ENCODE measurements around the gene RAB3B. TPM values are rescaled to one million over a fixed set of nuclear protein-coding genes. Genes with fewer than 3 reads are reported as not detected.

RAB3B gene
- total and polyA plus RNA-seq, 9 of the 15 experiments (the other 6 are each of a cell fraction or from before 2014, with no cell fraction given): 0.07 to 0.47 (median 0.27) TPM

GRCh38 chr1:52033190-52034049 lies 42.9 kb upstream of the RAB3B start, which contains the start of gene KTI12 (continued):
- TF ChIP-seq ZNF407 (IDR thresholded peaks at IDR 0.05; ENCODE audit: low read depth) (peak; percentile 58; the same call in 1 of the 2 replicates), XRCC4 (IDR thresholded peaks at IDR 0.05; ENCODE audit: extremely low read depth, insufficient read depth, insufficient read length) (no peak), GMEB1 (CRISPR knock-in tag; IDR thresholded peaks at IDR 0.05) (peak; percentile 94), CEBPG (CRISPR knock-in tag; IDR thresholded peaks at IDR 0.05) (peak; percentile 67), CEBPG (tag; conservative IDR thresholded peaks at IDR 0.05 in 1 of 2, IDR thresholded peaks at IDR 0.05 in 1 of 2) (no peak), TCF15 (CRISPR knock-in tag; IDR thresholded peaks at IDR 0.05) (no peak), ZNF586 (CRISPR knock-in tag; conservative IDR thresholded peaks at IDR 0.05) (no peak), CSDE1 (IDR thresholded peaks at IDR 0.05) (peak in 1 of 2 experiments; percentile 73; a peak in 1 of 4 replicates), RCOR1 (IDR thresholded peaks at IDR 0.05; ENCODE audit: borderline replicate concordance in 1 of 2, low read depth in 2 of 2, low read length in 2 of 2) (peak in 1 of 2 experiments; percentile 37; a peak in 1 of 4 replicates), THAP12 (CRISPR knock-in tag; IDR thresholded peaks at IDR 0.05) (peak; percentile 79)
